ENCODE data around the gene SLC5A2. TPM values are rescaled to one million over a fixed set of nuclear protein-coding genes. Genes with fewer than 3 reads are reported as not detected.

The SLC5A2 gene
- total RNA-seq, 1 donor from 2014 or later: not detected

GRCh38 chr16:31484491-31485171 lies 1.7 kb downstream of the SLC5A2 start:
- Histone ChIP-seq H3K27ac (ENCODE audit: low read depth, low read length) (no peak overlapping the region), H3K9me3 (ENCODE audit: control insufficient read depth in 3 of 3, low read length in 3 of 3) (no peaks in the 10 kb centered on the region), H3K4me1 (ENCODE audit: control insufficient read depth in 3 of 3, insufficient read depth in 3 of 3, low read length in 3 of 3) (peaks cover 18 to 24% (median 21%) of the 10 kb centered on the region in 3 donors), H3K27me3 (ENCODE audit: control insufficient read depth in 3 of 3, insufficient read depth in 3 of 3, low read length in 3 of 3) (peaks cover 45 to 48% (median 47%) of the 10 kb centered on the region in 3 donors), H3K4me3 (ENCODE audit: low read length in 3 of 3) (no peak overlapping the region), H3K9ac (ENCODE audit: low read depth in 1 of 3, low read length in 3 of 3) (no peak overlapping the region), H3K36me3 (ENCODE audit: control insufficient read depth in 3 of 3, insufficient read depth in 3 of 3, low read length in 3 of 3) (no peaks in the 10 kb centered on the region)

DNA sequence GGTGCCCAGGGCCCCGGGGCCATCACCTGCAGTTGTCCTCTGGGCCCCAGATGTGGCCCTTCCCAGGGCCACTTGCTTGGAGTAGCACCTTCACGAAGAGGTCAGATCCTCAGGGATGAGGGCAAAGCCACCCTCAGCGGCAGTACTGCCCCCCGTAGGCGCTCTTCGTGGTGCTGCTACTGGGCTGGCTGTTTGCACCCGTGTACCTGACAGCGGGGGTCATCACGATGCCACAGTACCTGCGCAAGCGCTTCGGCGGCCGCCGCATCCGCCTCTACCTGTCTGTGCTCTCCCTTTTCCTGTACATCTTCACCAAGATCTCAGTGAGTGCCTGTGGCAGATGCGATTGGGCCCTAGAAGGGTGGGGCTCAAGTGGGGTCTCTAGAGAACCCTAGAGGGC lies 2.6 kb downstream of the SLC5A2 start:
- peaks cover 18 to 22% (median 21%) of the 10 kb centered on the region in 3 donors for H3K4me1 ChIP-seq (ENCODE audit: control insufficient read depth in 3 of 3, insufficient read depth in 3 of 3, low read length in 3 of 3)
- no peak overlapping the region for H3K27ac ChIP-seq (ENCODE audit: low read depth, low read length)
- H3K27me3 ChIP-seq (ENCODE audit: control insufficient read depth in 3 of 3, insufficient read depth in 3 of 3, low read length in 3 of 3): peaks cover 43 to 47% (median 47%) of the 10 kb centered on the region in 3 donors

DNA sequence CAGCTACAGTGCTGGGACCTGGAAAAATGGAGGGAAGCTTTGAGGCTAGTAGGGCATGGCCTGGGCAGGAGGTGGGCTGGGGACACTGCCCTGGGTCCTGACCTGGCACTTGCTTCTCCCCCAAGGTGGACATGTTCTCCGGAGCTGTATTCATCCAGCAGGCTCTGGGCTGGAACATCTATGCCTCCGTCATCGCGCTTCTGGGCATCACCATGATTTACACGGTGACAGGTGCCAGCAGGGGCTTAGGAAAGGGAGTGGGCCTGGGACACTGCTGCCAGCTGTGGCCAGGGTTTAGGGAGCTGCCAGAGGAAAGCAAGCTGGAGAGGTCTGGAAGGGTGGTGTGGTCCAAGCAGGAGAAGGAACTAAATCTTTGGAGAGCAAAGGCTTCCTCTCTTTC lies 3.1 kb downstream of the SLC5A2 start:
- H3K4me1 ChIP-seq (ENCODE audit: control insufficient read depth in 3 of 3, insufficient read depth in 3 of 3, low read length in 3 of 3): peaks cover 15 to 21% (median 18%) of the 10 kb centered on the region in 3 donors
- no peak overlapping the region for H3K4me3 ChIP-seq (ENCODE audit: low read length in 3 of 3)
- peaks cover 43 to 47% (median 47%) of the 10 kb centered on the region in 3 donors for H3K27me3 ChIP-seq (ENCODE audit: control insufficient read depth in 3 of 3, insufficient read depth in 3 of 3, low read length in 3 of 3)
- no peak overlapping the region for H3K9ac ChIP-seq (ENCODE audit: low read depth in 1 of 3, low read length in 3 of 3)
- H3K9me3 ChIP-seq (ENCODE audit: control insufficient read depth in 3 of 3, low read length in 3 of 3): no peaks in the 10 kb centered on the region
- H3K27ac ChIP-seq (ENCODE audit: low read depth, low read length): no peak overlapping the region
- H3K36me3 ChIP-seq (ENCODE audit: control insufficient read depth in 3 of 3, insufficient read depth in 3 of 3, low read length in 3 of 3): peaks cover 2 to 8% (median 3%) of the 10 kb centered on the region in 3 donors

More for the DNA sequence above, 2.6 kb downstream of the SLC5A2 start:
- Histone ChIP-seq H3K9ac (ENCODE audit: low read depth in 1 of 3, low read length in 3 of 3) (no peak overlapping the region), H3K4me3 (ENCODE audit: low read length in 3 of 3) (no peak overlapping the region), H3K9me3 (ENCODE audit: control insufficient read depth in 3 of 3, low read length in 3 of 3) (no peaks in the 10 kb centered on the region), H3K36me3 (ENCODE audit: control insufficient read depth in 3 of 3, insufficient read depth in 3 of 3, low read length in 3 of 3) (peaks cover 1 to 4% (median 2%) of the 10 kb centered on the region in 3 donors)

DNA sequence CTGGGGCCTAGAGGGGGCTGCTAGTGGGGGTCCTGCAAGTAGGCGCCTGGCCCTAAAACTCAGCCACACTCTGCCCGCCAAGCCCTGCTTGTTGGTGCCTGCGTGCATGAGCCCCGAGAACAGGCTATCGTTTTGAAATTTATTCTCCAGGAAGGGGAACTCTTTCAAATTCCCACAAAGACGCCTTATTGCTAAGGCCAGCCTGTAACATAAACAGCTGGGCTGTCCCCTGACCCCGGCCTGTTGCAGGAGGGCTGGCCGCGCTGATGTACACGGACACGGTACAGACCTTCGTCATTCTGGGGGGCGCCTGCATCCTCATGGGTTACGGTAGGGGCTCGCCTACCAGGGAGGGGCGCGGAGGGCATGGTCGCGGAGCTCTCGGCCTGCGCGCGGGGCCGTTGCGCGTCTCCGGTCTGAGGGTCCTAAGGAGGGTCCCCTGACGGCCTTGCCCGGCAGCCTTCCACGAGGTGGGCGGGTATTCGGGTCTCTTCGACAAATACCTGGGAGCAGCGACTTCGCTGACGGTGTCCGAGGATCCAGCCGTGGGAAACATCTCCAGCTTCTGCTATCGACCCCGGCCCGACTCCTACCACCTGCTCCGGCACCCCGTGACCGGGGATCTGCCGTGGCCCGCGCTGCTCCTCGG lies 4.3 kb downstream of the SLC5A2 start:
- peaks cover 15 to 21% (median 18%) of the 10 kb centered on the region in 3 donors for H3K4me1 ChIP-seq (ENCODE audit: control insufficient read depth in 3 of 3, insufficient read depth in 3 of 3, low read length in 3 of 3)
- H3K9ac ChIP-seq (ENCODE audit: low read depth in 1 of 3, low read length in 3 of 3): peak overlapping the region; percentile 45 to 68 (median 51)
- no peak overlapping the region for H3K27ac ChIP-seq (ENCODE audit: low read depth, low read length)
- H3K4me3 ChIP-seq (ENCODE audit: low read length in 3 of 3): peak overlapping the region; percentile 62 to 73 (median 63)
- H3K27me3 ChIP-seq (ENCODE audit: control insufficient read depth in 3 of 3, insufficient read depth in 3 of 3, low read length in 3 of 3): peaks cover 42 to 47% (median 43%) of the 10 kb centered on the region in 3 donors
- H3K36me3 ChIP-seq (ENCODE audit: control insufficient read depth in 3 of 3, insufficient read depth in 3 of 3, low read length in 3 of 3): peaks cover 8 to 16% (median 9%) of the 10 kb centered on the region in 3 donors
- H3K9me3 ChIP-seq (ENCODE audit: control insufficient read depth in 3 of 3, low read length in 3 of 3): no peaks in the 10 kb centered on the region

DNA sequence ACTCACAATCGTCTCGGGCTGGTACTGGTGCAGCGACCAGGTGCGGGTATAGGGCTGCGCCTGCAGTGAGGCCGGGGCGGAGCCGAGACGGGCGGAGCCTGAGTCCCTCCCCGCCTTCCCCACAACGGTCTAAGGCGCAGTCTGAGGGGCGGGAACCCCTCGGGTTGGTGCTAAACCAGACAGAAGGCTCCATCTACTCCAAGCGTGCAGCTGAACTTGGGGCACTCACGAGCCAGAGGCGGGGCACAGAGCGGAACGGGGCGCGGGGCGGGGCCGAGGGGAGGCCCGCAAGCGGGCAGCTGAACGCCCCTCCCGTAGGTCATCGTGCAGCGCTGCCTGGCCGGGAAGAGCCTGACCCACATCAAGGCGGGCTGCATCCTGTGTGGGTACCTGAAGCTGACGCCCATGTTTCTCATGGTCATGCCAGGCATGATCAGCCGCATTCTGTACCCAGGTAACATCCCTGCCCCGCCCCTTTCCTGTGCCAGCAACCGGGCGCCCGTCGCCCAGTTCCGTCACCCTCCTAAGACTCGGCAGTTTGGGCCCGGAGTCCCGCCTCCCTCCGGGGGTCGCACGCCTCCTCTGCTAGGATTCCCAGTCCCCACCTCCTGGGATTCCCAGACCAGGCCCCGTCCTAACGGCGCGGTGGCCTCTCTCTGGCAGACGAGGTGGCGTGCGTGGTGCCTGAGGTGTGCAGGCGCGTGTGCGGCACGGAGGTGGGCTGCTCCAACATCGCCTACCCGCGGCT lies 5.0 kb downstream of the SLC5A2 start:
- H3K9ac ChIP-seq (ENCODE audit: low read depth in 1 of 3, low read length in 3 of 3): peak overlapping the region; percentile 45 to 68 (median 51)
- no peaks in the 10 kb centered on the region for H3K9me3 ChIP-seq (ENCODE audit: control insufficient read depth in 3 of 3, low read length in 3 of 3)
- H3K27me3 ChIP-seq (ENCODE audit: control insufficient read depth in 3 of 3, insufficient read depth in 3 of 3, low read length in 3 of 3): peaks cover 42 to 47% (median 43%) of the 10 kb centered on the region in 3 donors
- no peak overlapping the region for H3K27ac ChIP-seq (ENCODE audit: low read depth, low read length)
- peaks cover 15 to 23% (median 16%) of the 10 kb centered on the region in 3 donors for H3K36me3 ChIP-seq (ENCODE audit: control insufficient read depth in 3 of 3, insufficient read depth in 3 of 3, low read length in 3 of 3)
- H3K4me1 ChIP-seq (ENCODE audit: control insufficient read depth in 3 of 3, insufficient read depth in 3 of 3, low read length in 3 of 3): peaks cover 15 to 21% (median 18%) of the 10 kb centered on the region in 3 donors
- H3K4me3 ChIP-seq (ENCODE audit: low read length in 3 of 3): peak overlapping the region; percentile 62 to 73 (median 63)

DNA sequence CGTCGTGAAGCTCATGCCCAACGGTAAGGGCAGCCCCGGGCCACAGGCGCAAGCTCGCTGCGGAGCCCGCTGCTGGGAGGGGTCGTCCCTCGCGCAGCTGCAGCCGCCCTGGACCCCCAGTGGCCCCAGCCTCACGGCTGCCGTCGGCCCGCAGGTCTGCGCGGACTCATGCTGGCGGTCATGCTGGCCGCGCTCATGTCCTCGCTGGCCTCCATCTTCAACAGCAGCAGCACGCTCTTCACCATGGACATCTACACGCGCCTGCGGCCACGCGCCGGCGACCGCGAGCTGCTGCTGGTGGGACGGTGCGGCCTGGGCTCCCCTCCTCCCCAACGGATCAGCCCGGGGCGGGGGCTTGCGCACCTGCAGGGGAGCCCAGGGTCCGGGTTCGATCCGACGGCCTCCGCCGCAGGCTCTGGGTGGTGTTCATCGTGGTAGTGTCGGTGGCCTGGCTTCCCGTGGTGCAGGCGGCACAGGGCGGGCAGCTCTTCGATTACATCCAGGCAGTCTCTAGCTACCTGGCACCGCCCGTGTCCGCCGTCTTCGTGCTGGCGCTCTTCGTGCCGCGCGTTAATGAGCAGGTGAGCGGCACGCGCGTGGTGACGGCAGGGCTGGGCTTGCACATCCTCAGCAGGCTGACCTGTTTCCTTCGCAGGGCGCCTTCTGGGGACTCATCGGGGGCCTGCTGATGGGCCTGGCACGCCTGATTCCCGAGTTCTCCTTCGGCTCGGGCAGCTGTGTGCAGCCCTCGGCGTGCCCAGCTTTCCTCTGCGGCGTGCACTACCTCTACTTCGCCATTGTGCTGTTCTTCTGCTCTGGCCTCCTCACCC lies 5.8 kb downstream of the SLC5A2 start:
- peaks cover 15 to 21% (median 18%) of the 10 kb centered on the region in 3 donors for H3K4me1 ChIP-seq (ENCODE audit: control insufficient read depth in 3 of 3, insufficient read depth in 3 of 3, low read length in 3 of 3)
- no peaks in the 10 kb centered on the region for H3K9me3 ChIP-seq (ENCODE audit: control insufficient read depth in 3 of 3, low read length in 3 of 3)
- no peak overlapping the region for H3K27ac ChIP-seq (ENCODE audit: low read depth, low read length)
- peak overlapping the region in 1 of 3 donors; percentile 68 for H3K9ac ChIP-seq (ENCODE audit: low read depth in 1 of 3, low read length in 3 of 3)
- H3K4me3 ChIP-seq (ENCODE audit: low read length in 3 of 3): peak overlapping the region in 2 of 3 donors; percentile 63 to 73
- peaks cover 42 to 47% (median 43%) of the 10 kb centered on the region in 3 donors for H3K27me3 ChIP-seq (ENCODE audit: control insufficient read depth in 3 of 3, insufficient read depth in 3 of 3, low read length in 3 of 3)
- peaks cover 23 to 31% (median 24%) of the 10 kb centered on the region in 3 donors for H3K36me3 ChIP-seq (ENCODE audit: control insufficient read depth in 3 of 3, insufficient read depth in 3 of 3, low read length in 3 of 3)

DNA sequence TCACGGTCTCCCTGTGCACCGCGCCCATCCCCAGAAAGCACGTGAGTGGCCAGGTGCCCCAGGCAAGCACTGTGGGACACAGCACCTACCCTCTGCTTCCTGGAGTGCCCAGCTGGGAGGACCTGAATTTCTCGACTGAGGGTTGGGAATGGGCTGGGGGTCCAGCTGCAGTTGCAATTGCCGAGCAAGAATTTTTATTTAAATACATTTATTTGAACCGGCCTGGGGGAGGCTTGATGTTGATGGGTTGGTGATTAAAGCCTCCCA lies 6.3 kb downstream of the SLC5A2 start:
- H3K4me3 ChIP-seq (ENCODE audit: low read length in 3 of 3): no peak overlapping the region
- H3K27me3 ChIP-seq (ENCODE audit: control insufficient read depth in 3 of 3, insufficient read depth in 3 of 3, low read length in 3 of 3): peaks cover 42 to 47% (median 43%) of the 10 kb centered on the region in 3 donors
- no peak overlapping the region for H3K9ac ChIP-seq (ENCODE audit: low read depth in 1 of 3, low read length in 3 of 3)
- peaks cover 15 to 21% (median 18%) of the 10 kb centered on the region in 3 donors for H3K4me1 ChIP-seq (ENCODE audit: control insufficient read depth in 3 of 3, insufficient read depth in 3 of 3, low read length in 3 of 3)
- H3K27ac ChIP-seq (ENCODE audit: low read depth, low read length): no peak overlapping the region
- no peaks in the 10 kb centered on the region for H3K9me3 ChIP-seq (ENCODE audit: control insufficient read depth in 3 of 3, low read length in 3 of 3)
- peaks cover 24 to 32% (median 29%) of the 10 kb centered on the region in 3 donors for H3K36me3 ChIP-seq (ENCODE audit: control insufficient read depth in 3 of 3, insufficient read depth in 3 of 3, low read length in 3 of 3)

GRCh38 chr16:31489616-31490584 lies 7.0 kb downstream of the SLC5A2 start:
- Histone ChIP-seq H3K9ac (ENCODE audit: low read depth in 1 of 3, low read length in 3 of 3) (no peak overlapping the region), H3K4me1 (ENCODE audit: control insufficient read depth in 3 of 3, insufficient read depth in 3 of 3, low read length in 3 of 3) (peaks cover 15 to 21% (median 18%) of the 10 kb centered on the region in 3 donors), H3K9me3 (ENCODE audit: control insufficient read depth in 3 of 3, low read length in 3 of 3) (no peaks in the 10 kb centered on the region), H3K27ac (ENCODE audit: low read depth, low read length) (no peak overlapping the region), H3K27me3 (ENCODE audit: control insufficient read depth in 3 of 3, insufficient read depth in 3 of 3, low read length in 3 of 3) (peaks cover 37 to 41% (median 37%) of the 10 kb centered on the region in 3 donors), H3K36me3 (ENCODE audit: control insufficient read depth in 3 of 3, insufficient read depth in 3 of 3, low read length in 3 of 3) (peaks cover 28 to 38% (median 35%) of the 10 kb centered on the region in 3 donors), H3K4me3 (ENCODE audit: low read length in 3 of 3) (no peak overlapping the region)

Measured in skeletal muscle tissue (tissue), 4 donors.